Karpas-422 (cell line): ENCODE measurements around the gene TECTA. TPM values are rescaled to one million over a fixed set of nuclear protein-coding genes. Genes with fewer than 3 reads are reported as not detected.
"Not testable (repeated sequence)": the region's sequence is repeated elsewhere in the genome, so short reads cannot be mapped to it uniquely, and the experiment has no call there.

Experiments used
- DNase-seq: peaks from one replicate; pipeline ENCODE4 v3.0.0-alpha.2; 2015
- H2AFZ ChIP-seq: fragments of 200-600 bp; sonication (generic); 2 replicates; pipeline ENCODE4 v1.6.1; 2014; ENCODE audit warnings: antibody characterized with exemption, low read length, mixed read lengths
- H3K27ac ChIP-seq: fragments of 200-600 bp; sonication (generic); 2 replicates; pipeline ENCODE4 v1.5.1; 2014; ENCODE audit warnings: mild to moderate bottlenecking, low read length, moderate library complexity
- H3K27me3 ChIP-seq: fragments of 200-600 bp; sonication (generic); 2 replicates; pipeline ENCODE4 v1.6.1; 2014; ENCODE audit warnings: low read length, mixed read lengths
- H3K36me3 ChIP-seq: fragments of 200-600 bp; sonication (generic); 2 replicates; pipeline ENCODE4 v1.6.1; 2014; ENCODE audit warnings: low read length, mixed read lengths; ENCODE audit not compliant: insufficient read depth
- H3K4me1 ChIP-seq: fragments of 200-600 bp; sonication (generic); 2 replicates; pipeline ENCODE4 v1.6.1; 2014; ENCODE audit warnings: mild to moderate bottlenecking, low read length, mixed read lengths
- H3K4me2 ChIP-seq: fragments of 200-600 bp; sonication (generic); 2 replicates; pipeline ENCODE4 v1.6.1; 2014; ENCODE audit warnings: low read length, low read depth, mild to moderate bottlenecking; ENCODE audit not compliant: poor library complexity, severe bottlenecking
- H3K4me3 ChIP-seq: fragments of 200-600 bp; sonication (generic); 2 replicates; pipeline ENCODE4 v1.5.1; 2014; ENCODE audit warnings: mild to moderate bottlenecking, antibody characterized with exemption, low read length, mixed read lengths
- H3K79me2 ChIP-seq: fragments of 200-600 bp; sonication (generic); 2 replicates; pipeline ENCODE4 v1.6.1; 2014; ENCODE audit warnings: mild to moderate bottlenecking, low read length, mixed read lengths
- H3K9ac ChIP-seq: fragments of 200-600 bp; sonication (generic); 2 replicates; pipeline ENCODE4 v1.6.0; 2014; ENCODE audit warnings: low read length
- H3K9me2 ChIP-seq: fragments of 200-600 bp; sonication (generic), shearing (Covaris generic); replicated peaks from 2 replicates; pipeline ENCODE4 v1.6.0; 2014; ENCODE audit warnings: mild to moderate bottlenecking, low read length, moderate library complexity; ENCODE audit not compliant: insufficient read depth
- H3K9me3 ChIP-seq: fragments of 300-700, 200-600 bp; sonication (generic); 2 replicates; pipeline ENCODE4 v1.6.1; 2014; ENCODE audit warnings: low read length, mixed read lengths
- H4K20me1 ChIP-seq: fragments of 200-600 bp; sonication (generic); 2 replicates; pipeline ENCODE4 v1.6.1; 2014; ENCODE audit warnings: mild to moderate bottlenecking, antibody characterized with exemption, low read length, low read depth; ENCODE audit not compliant: insufficient read depth
- total RNA-seq: library from RNA; depleted of rRNA; stranded (reverse); fragments of >200 nt; shearing (Covaris generic); gene quantifications from 2 replicates; pipeline ENCODE4 v1.2.3, GENCODE V29; 2014; ENCODE audit warnings: low replicate concordance

TECTA gene
- total RNA-seq, 1 experiment from 2014 or later = not detected

DNA sequence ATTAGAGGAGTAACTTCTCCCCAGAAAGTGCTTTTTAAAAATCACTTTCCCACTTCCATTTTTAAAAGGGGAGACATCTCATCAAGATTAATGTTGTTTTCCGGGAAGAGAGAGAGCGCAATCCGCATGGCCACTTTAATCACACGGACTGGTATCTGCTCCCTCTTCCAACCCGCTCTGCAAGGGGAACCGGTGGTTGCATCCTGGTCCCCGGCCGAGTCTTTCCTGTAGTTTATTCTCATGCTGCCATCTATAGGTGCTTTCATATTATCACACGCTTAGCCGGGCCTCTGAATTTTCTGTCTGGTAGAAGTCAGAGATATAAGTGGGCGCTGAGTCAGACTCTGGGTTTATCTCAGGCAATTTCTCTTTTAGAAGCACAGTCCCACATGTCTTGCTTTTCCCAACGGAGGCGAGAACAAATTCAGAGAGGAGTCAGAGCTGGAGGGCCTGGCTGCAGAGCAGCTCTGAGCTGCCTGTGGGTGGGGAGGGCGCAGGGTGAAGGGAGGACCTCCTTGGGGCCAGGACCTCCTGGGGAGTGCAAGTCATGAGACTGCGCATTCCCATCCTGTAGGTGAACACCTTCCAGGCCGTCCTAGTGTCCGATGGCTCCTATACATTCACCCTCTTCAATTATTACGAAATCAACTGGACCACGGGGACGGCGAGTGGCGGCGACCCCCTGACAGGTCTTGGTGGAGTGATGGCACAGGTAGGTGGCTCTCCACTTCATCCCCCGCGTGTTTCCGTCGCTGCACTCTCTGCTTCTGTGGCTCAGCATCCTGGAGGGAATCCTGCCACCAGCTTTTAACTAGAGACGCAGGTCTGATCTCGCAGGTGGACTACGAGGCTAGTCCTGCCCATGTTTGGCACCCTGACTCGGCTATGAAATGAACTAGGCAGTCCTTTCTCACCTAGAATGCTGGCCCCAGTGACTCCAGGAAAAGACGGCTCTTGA lies 11.7 kb downstream of the TECTA start:
- Histone ChIP-seq H2AFZ (no peak overlapping the region), H3K27me3 (no peaks in the 10 kb centered on the region), H3K9me3 (no peaks in the 10 kb centered on the region), H3K4me3 (no peak overlapping the region), H3K79me2 (no peaks in the 10 kb centered on the region), H3K4me2 (no peak overlapping the region), H3K4me1 (no peaks in the 10 kb centered on the region), H4K20me1 (no peaks in the 10 kb centered on the region), H3K9ac (no peak overlapping the region), H3K9me2 (no peaks in the 10 kb centered on the region), H3K36me3 (no peaks in the 10 kb centered on the region), H3K27ac (no peak overlapping the region)
- peak; percentile 57 for DNase-seq

DNA sequence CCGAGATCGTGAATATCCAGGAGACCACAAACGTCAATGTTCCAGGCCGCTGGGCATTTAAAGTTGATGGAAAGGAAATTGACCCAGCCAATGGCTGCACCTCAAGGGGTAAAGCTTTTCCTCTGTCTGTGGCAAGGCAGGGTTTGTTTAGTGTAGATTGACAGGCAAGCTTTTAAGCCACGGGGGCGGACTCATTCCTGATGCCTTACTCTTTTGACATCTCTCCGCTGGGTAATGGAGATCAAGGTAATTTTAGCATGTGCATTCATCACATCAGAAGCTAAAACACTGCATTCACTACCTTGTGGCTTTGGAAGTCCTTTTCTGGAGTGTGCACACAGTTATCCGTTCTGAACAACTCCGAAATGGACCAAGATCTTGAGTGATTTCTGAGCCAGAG lies 12.6 kb downstream of the TECTA start:
- DNase-seq = no peak
- no peaks in the 10 kb centered on the region for H3K9me2 ChIP-seq
- H3K9me3 ChIP-seq = no peaks in the 10 kb centered on the region
- no peaks in the 10 kb centered on the region for H3K79me2 ChIP-seq
- no peak overlapping the region for H3K4me3 ChIP-seq
- no peak overlapping the region for H2AFZ ChIP-seq
- H3K9ac ChIP-seq = no peak overlapping the region
- no peaks in the 10 kb centered on the region for H3K27me3 ChIP-seq
- no peaks in the 10 kb centered on the region for H3K36me3 ChIP-seq
- H3K27ac ChIP-seq = no peak overlapping the region
- no peaks in the 10 kb centered on the region for H4K20me1 ChIP-seq
- H3K4me1 ChIP-seq = no peaks in the 10 kb centered on the region
- H3K4me2 ChIP-seq = no peak overlapping the region

DNA sequence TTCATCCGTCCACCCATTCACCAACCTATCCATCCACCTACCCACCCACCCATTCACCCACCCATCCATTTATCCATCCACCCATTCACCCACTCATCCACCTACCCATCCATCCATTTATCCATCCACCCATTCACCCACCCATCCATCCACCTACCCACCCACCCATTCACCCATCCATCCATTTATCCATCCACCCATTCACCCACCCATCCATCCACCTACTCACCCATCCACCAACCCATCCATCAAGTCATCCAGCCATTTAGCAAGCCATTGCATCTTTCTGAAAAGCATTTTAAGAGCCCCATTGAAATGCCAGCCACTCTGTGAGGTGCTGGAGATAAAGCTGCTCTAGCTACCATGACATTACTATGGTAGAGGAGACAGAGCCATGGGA lies 14.0 kb downstream of the TECTA start:
- H3K9me2 ChIP-seq, H3K4me1 ChIP-seq, H3K4me3 ChIP-seq, DNase-seq, H3K27ac ChIP-seq, H3K4me2 ChIP-seq, H3K27me3 ChIP-seq, H2AFZ ChIP-seq, H3K9me3 ChIP-seq, H3K9ac ChIP-seq, H3K79me2 ChIP-seq, H3K36me3 ChIP-seq, H4K20me1 ChIP-seq: not testable (repeated sequence)

DNA sequence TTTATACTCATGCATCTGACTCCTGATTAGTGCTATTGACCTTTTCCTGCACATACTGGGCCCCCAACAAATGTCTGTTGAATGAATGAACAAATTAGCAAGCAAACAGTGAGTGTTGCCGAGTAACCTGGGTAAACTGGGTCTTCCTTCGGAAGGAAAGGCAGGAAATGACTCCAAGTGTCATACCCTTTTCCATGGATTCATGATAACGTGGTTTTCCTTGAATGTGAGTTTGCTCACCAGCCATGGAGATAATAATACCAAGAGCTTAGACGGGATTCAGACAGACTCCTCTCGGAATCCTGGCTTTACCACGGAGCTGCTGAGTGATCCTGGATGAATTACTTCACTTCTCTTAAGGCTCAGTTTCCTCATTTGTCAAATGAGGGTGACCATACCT lies 16.7 kb downstream of the TECTA start:
- Histone ChIP-seq H3K27me3 (no peaks in the 10 kb centered on the region), H3K9me2 (no peaks in the 10 kb centered on the region), H3K4me1 (no peaks in the 10 kb centered on the region), H3K4me3 (no peak overlapping the region), H2AFZ (no peak overlapping the region), H3K9me3 (no peaks in the 10 kb centered on the region), H3K79me2 (no peaks in the 10 kb centered on the region), H3K9ac (no peak overlapping the region), H3K4me2 (no peak overlapping the region), H3K27ac (no peak overlapping the region), H4K20me1 (no peaks in the 10 kb centered on the region), H3K36me3 (no peaks in the 10 kb centered on the region)
- no peak for DNase-seq

DNA sequence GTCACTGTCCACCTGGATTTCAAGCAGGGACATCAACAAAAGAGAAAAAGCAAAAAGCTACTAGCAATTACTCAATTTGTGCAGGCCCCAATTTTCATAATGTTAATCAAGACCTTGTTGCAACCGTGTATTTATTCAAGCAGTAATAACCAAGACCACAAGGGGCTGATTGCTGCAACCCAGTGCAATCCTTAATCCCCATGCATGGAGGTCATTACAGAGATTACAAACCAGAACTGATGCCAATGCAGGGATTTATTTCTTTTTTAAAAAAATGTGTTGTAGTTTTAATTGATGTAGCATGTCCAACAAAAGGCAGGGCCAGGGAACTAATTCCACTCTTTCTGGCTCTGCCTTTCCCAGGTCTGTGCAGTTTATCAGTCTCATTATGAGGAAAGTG lies 18.4 kb downstream of the TECTA start:
- no peaks in the 10 kb centered on the region for H3K36me3 ChIP-seq
- no peak overlapping the region for H2AFZ ChIP-seq

DNA sequence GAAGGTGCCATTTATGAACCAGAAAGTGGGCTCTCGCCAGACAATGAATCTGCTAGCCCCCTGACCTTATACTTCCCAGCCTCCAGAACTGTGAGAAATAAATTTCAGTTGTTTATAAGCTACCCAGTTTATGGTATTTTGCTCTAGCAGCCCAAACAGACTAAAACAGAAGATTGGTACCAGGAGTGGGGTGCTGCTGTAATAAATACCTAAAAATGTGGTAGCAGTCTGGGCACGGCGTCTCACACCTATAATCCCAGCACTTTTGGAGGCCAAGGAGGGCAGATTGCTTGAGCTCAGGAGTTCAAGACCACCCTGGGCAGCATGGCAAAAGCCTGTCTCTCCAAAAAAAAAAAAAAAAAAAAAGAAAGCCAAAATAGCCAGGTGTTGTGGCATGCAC lies 21.3 kb downstream of the TECTA start:
- no peak overlapping the region for H2AFZ ChIP-seq
- DNase-seq = no peak

More for the DNA sequence above, 18.4 kb downstream of the TECTA start:
- Histone ChIP-seq H3K27me3 (no peaks in the 10 kb centered on the region), H3K27ac (no peak overlapping the region), H3K9me3 (no peaks in the 10 kb centered on the region), H3K4me1 (no peaks in the 10 kb centered on the region), H3K4me2 (no peak overlapping the region), H4K20me1 (no peaks in the 10 kb centered on the region), H3K9ac (no peak overlapping the region), H3K79me2 (no peaks in the 10 kb centered on the region), H3K9me2 (no peaks in the 10 kb centered on the region), H3K4me3 (no peak overlapping the region)
- no peak for DNase-seq

DNA sequence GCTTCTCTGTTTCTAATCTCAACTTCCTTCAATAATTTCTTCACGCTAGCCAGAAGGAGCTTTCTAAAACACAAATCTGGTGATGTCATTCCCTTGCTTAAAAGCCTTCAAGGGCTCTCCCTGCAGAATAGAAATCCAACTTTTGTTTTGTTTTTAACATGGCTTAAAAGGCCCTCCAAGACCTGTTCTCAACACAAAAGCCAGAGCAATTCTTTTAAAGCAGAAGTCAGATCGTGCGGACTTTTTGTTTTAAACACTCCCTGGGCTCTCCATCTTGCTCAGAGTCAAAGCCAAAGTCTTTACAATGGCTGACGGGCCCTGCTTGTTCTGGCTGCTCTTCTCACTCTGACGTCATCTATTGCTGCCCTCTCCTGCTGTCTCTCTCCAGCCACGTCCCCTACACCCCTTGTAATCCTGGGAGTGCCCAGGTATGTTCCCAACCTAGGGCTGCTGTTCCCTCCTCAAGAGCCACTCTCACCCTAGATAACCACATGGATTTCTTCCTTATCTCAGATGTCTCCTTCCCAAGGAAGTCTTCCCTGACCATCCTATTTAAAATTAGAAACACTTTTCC lies 22.5 kb downstream of the TECTA start:
- no peak overlapping the region for H2AFZ ChIP-seq
- H3K4me1 ChIP-seq = no peaks in the 10 kb centered on the region
- no peaks in the 10 kb centered on the region for H4K20me1 ChIP-seq
- H3K4me3 ChIP-seq = no peak overlapping the region
- no peak overlapping the region for H3K4me2 ChIP-seq
- no peaks in the 10 kb centered on the region for H3K27me3 ChIP-seq
- no peaks in the 10 kb centered on the region for H3K36me3 ChIP-seq
- H3K9ac ChIP-seq = no peak overlapping the region
- H3K27ac ChIP-seq = no peak overlapping the region
- DNase-seq = no peak
- H3K79me2 ChIP-seq = no peaks in the 10 kb centered on the region
- no peaks in the 10 kb centered on the region for H3K9me2 ChIP-seq
- H3K9me3 ChIP-seq = no peaks in the 10 kb centered on the region

More for the DNA sequence above, 21.3 kb downstream of the TECTA start:
- H3K9ac ChIP-seq = no peak overlapping the region
- no peaks in the 10 kb centered on the region for H3K36me3 ChIP-seq
- no peaks in the 10 kb centered on the region for H3K4me1 ChIP-seq
- H3K79me2 ChIP-seq = no peaks in the 10 kb centered on the region
- no peaks in the 10 kb centered on the region for H3K9me3 ChIP-seq
- no peak overlapping the region for H3K27ac ChIP-seq
- no peaks in the 10 kb centered on the region for H4K20me1 ChIP-seq
- no peaks in the 10 kb centered on the region for H3K9me2 ChIP-seq
- H3K27me3 ChIP-seq = no peaks in the 10 kb centered on the region
- H3K4me2 ChIP-seq = no peak overlapping the region
- H3K4me3 ChIP-seq = no peak overlapping the region

DNA sequence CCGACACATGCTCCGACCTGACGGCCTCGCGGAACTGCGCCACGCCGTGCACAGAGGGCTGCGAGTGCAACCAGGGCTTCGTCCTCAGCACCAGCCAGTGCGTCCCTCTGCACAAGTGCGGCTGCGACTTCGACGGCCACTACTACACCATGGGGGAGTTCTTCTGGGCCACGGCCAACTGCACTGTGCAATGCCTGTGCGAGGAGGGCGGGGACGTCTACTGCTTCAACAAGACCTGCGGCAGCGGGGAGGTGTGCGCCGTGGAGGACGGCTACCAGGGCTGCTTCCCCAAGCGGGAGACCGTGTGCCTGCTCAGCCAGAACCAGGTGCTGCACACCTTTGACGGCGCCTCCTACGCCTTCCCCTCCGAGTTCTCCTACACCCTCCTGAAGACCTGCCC lies 26.8 kb downstream of the TECTA start:
- Histone ChIP-seq H3K27me3 (no peaks in the 10 kb centered on the region), H3K4me3 (no peak overlapping the region), H3K9me3 (no peaks in the 10 kb centered on the region), H3K9ac (no peak overlapping the region), H3K27ac (no peak overlapping the region), H2AFZ (no peak overlapping the region), H3K36me3 (no peaks in the 10 kb centered on the region), H3K9me2 (no peaks in the 10 kb centered on the region), H3K4me2 (no peak overlapping the region), H4K20me1 (no peaks in the 10 kb centered on the region), H3K4me1 (peaks cover 7% of the 10 kb centered on the region), H3K79me2 (no peaks in the 10 kb centered on the region)
- no peak for DNase-seq
